GM18526 (cell line): ENCODE data around the gene GP2.

ENCODE experiments used
- POLR2A ChIP-seq: IDR thresholded peaks from 3 replicates; pipeline ENCODE4 v1.6.1; 2011; ENCODE audit not compliant: insufficient read length; ENCODE audit errors: extremely low read depth

GP2 gene

DNA sequence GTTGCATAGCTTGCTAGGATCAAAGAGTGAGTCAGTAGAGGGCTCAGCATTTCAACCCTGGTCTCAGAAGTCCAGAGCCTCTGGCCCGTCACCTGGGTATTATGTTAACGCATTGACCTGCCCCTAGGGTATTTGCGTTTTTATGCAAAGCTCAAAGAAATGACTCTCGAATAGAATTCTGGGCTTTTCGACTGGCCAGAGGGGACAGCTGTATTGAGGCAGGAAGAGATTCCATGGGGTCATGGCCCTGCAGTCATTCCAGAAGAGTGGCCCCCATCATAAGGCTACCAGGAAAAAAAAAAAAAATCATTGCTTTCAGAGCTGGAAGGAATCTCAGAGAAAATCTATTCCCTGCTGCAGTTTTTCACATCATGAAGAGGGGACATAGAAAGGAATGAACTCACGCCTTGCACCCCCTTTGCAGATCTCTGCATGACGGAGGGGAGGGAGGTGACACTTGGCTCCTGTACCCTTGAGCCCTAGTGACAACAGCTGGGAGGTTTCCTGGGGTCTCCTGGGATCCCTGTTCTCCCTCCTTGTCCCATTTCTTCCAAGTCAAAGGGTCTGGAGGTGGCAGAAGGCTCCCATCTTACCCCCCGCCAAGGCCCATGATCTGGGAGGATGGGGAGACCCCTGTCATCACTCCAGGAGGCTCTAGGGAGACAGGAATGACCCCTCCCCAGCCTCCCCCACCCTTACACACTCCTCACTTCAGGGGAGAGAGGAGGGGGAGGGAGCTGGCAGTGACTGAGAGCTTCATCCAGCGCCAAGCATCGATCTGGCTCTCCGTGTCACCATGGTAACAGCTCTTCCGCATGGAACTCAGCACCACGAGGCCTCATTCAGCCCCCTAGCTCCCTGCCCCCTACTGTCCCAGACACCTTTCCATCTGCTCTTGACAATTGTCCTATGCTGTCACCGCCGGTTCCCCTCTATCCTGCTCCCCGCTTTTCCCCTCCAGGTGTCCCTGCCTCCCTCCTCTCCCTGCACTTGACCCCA is 35.8 kb downstream of the GP2 start:
- no peak for TF ChIP-seq POLR2A

DNA sequence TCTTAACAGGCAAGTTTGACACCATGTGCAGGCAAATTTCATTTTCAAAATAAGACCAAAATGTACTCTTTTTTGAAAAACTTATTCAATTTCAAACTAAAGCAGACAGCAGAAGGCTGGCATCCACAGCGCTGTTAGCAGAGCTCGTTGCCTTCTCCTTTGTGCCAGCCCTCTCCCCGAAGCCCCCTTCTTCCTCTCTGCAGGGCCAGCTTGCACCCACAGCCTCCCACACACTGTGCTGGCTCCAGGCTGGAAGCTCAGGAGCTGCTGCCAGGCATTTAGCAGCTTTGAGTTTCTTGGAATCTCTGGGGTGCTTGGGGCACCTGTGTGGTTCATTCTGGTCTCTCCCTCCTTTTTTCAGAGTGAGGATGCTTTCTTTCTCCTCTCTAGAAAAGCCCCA is 37.7 kb downstream of the GP2 start:
- no peak for TF ChIP-seq POLR2A

DNA sequence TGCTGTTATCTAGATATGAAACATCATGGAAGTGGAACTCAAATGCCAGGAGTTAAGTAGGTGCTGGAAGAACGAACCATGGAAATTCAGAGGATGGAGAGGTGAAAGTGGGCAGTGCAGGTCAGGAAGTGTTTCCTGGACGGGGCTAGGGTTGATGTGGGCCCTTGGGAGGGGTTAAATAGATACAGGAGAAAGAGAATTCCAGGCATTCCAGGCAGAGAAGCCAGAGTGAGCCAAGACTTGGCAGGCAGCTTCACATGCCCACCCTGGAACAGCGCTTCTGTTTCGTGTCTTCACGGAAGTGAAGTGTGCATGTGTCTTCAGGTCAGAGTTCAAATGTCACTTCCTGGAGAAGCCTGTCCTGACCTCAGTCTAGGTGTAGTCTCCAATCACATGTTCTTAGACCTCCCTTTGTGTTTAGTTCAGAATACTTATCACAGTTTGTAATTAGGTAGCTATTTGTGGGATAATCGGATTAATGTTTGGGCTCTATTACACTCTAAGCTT is 41.3 kb downstream of the GP2 start:
- no peak for TF ChIP-seq POLR2A

DNA sequence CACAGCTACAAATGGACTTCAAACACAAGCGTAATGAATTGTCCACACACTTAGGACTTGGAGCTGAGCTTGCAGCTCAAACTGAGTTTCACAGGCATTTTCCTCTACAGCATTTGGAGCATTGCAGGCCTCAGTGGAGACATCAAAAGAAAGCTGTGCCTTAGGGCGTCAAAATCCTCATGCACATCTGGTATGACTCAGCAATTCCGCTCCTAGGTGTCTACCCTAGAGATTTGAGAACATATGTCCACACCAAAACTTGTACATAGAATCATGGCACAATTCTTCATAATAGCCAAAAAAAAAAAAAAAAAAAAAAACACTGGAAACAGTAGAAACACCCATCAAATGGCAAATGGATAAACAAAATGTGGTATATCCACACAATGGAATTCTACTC is 47.1 kb downstream of the GP2 start:
- no peak for TF ChIP-seq POLR2A

DNA sequence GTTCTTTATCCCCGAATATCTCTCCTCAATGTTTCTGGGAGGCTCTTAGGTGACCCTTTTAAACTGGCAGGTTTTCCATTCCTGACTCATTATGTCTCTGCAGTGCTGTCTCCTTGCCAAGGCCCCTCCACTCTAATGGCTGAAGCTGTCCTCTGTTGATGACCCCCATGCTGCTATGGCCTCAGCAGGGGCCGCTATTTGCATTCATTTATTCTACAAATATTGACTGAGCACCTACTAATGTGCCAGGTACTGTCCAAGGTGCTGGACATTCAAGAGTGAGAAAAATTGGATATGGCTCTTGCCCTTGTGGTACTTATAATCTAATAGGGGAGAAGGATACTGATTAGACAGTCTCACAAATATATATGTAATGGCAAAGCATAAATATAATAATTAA is 55.4 kb downstream of the GP2 start:
- TF ChIP-seq POLR2A: no peak

DNA sequence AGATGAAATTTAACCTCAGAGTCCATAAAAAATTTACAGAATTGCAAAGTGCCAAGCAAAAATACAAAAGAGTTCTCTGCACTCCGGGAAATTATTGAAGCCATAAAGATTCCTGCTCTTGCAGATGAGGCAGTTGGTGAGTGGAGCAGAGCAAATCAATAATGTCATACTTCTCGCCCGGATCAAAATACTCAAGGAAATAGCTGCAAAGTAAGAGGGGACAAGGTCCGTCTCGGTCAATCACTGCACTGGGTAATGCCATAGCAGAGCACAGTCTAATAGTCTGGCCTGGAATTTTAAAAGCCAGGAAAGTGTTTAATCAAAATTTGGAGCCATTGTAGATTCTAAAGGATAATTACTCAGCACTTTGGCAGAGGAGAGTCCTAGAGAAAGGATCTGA is 58.9 kb downstream of the GP2 start:
- TF ChIP-seq POLR2A: no peak

DNA sequence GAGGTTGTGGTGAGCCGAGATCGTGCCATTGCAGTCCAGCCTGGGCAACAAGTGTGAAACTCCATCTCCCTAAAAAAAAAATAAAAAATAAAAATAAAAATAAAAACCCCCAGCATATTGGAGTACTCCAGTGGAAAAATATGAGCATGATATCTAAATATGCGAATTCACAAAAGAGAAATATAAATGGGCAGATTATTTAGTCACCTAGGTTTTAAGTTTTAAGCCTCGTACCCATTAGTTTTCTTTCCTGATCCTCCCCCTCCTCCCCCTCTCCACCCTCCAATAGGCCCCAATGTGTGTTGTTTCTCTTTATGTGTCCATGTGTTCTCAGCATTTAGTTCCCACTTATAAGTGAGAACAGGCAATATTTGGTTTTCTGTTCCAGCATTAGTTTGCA is 62.3 kb downstream of the GP2 start:
- no peak for TF ChIP-seq POLR2A

DNA sequence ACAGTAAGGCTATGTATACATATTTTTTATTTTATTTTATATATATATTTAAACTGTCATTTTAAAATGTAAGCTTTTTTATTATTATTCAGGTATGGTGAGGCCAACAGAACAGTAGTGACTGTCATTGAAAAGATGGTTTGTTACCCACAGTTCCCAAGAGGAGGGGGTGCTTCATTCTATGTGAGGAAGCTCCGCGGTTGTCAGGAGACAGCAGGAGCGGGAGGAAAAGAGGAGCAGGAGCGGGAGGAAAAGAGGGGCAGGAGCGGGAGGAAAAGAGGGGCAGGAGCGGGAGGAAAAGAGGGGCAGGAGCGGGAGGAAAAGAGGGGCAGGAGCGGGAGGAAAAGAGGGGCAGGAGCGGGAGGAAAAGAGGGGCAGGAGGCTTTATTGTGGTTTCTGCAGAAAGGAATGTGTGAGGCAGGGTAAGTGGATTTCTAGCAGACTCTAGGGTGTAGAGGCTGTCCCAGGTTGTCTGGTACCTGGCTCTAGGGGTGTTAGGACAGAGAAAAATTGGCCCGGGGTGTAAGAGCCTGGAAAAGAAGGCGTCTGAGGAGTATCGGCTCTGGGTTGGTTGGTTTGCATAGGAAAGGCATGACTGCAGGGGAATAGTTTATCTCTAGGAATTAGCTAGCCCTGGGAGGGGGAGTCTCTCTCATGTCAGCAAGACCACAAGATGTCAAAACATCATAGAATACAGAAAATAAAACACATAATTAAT is 64.0 kb downstream of the GP2 start:
- TF ChIP-seq POLR2A: no peak

DNA sequence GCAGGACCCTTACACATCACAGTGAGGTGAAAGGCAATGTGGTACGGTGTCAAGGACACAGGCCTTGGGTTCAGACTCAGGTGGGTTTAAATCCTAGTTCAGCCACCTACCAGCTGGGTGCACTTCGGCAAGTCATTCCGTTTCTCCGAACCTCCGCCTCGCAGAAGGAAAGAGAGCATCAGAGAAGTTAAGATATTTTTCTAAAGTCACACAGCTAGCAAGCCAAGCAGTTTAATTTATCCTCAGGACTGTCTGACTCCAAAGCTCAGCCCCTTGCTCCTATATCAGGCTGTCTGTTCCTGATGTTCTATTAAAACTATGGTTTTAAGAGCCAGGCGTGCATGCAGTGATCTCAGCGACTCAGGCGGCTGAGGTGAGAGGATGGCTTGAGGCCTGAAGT is 65.1 kb downstream of the GP2 start:
- no peak for TF ChIP-seq POLR2A

DNA sequence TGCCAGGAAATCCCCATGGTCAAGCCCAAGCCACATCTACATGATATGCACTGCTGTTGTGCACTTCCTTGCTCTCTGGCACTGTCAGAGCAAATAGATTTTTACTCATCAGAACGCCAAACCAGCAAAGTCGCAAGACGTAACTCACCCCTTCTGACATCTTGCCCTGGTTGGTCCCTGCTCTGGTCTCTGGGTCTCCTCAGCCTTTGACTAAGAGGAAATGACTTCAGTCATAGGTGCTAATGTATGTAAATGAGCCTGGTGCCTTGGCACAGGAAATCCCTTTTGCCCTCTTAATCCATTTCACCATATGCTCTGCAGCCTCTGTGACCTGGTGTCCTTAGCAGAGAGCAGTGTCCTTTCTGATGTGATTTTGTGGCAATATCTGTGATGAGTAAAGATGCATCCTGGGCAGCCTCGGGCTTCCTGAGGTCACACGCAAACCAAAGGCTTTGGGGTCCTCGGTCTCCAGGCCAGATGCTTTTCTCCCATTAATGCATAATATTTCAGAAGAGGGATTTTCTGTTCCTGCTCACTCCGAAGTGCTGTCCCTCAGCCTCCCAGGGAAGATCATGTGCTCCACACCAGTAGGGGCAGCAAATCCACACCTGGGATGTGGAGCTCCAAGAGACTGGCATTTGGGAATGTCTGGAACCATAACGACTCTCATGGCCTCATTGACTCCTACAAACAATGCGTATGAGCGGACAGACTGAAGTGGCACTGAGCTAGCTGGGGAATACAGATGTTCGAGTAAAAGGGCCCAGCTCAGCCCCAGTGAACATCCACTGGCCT is 66.9 kb downstream of the GP2 start:
- TF ChIP-seq POLR2A: no peak
